GM19463 (cell line): ENCODE data around the gene SV2C.
"Not testable (repeated sequence)": the region's sequence is repeated elsewhere in the genome, so short reads cannot be mapped to it uniquely, and the experiment has no call there.

ENCODE experiments used
- ATAC-seq: cut with Tn5 transposase; IDR thresholded peaks from one replicate; pipeline ENCODE4 v1.9.1; 2021; ENCODE audit warnings: mild to moderate bottlenecking, moderate library complexity; ENCODE audit not compliant: unreplicated experiment

The SV2C gene

GRCh38 chr5:76197726-76198125, 114.5 kb downstream of the SV2C start:
- no peak for ATAC-seq

- ATAC-seq: no peak
Measured at GRCh38 chr5:76199336-76200318, 116.4 kb downstream of the SV2C start.

- ATAC-seq: no peak
Measured at GRCh38 chr5:76202182-76202581, 119.0 kb downstream of the SV2C start.

- ATAC-seq: no peak
Measured at GRCh38 chr5:76204191-76204590, 121.0 kb downstream of the SV2C start.

- no peak for ATAC-seq
Measured at GRCh38 chr5:76204713-76205112, 121.5 kb downstream of the SV2C start.

- ATAC-seq: no peak
Measured at GRCh38 chr5:76207120-76207519, 123.9 kb downstream of the SV2C start.

- ATAC-seq: no peak
Measured at GRCh38 chr5:76209297-76209696, 126.1 kb downstream of the SV2C start.

- ATAC-seq: no peak
Measured at GRCh38 chr5:76210946-76211345, 127.8 kb downstream of the SV2C start.

GRCh38 chr5:76213858-76214257, 130.7 kb downstream of the SV2C start:
- ATAC-seq: no peak

GRCh38 chr5:76216748-76217147, 133.6 kb downstream of the SV2C start:
- no peak for ATAC-seq

- no peak for ATAC-seq
Measured at GRCh38 chr5:76219636-76220035, 136.5 kb downstream of the SV2C start.

- ATAC-seq: no peak
Measured at GRCh38 chr5:76221311-76221710, 138.1 kb downstream of the SV2C start.

GRCh38 chr5:76222318-76222717, 139.1 kb downstream of the SV2C start:
- ATAC-seq: no peak

GRCh38 chr5:76223696-76224095, 140.5 kb downstream of the SV2C start:
- no peak for ATAC-seq

GRCh38 chr5:76224898-76225297, 141.7 kb downstream of the SV2C start:
- no peak for ATAC-seq

GRCh38 chr5:76225336-76225735, 142.2 kb downstream of the SV2C start:
- ATAC-seq: no peak

GRCh38 chr5:76229900-76230299, 146.7 kb downstream of the SV2C start:
- ATAC-seq: no peak

- no peak for ATAC-seq
Measured at GRCh38 chr5:76230711-76231285, 147.6 kb downstream of the SV2C start.

- ATAC-seq: no peak
Measured at GRCh38 chr5:76234665-76235064, 151.5 kb downstream of the SV2C start.

- no peak for ATAC-seq
Measured at GRCh38 chr5:76236684-76237083, 153.5 kb downstream of the SV2C start.

GRCh38 chr5:76240336-76240735, 157.2 kb downstream of the SV2C start:
- ATAC-seq: no peak

- not testable (repeated sequence) for ATAC-seq
Measured at GRCh38 chr5:76242155-76242554, 159.0 kb downstream of the SV2C start.
